ENCODE data around the gene COL18A1.

GRCh38 chr21:45403825-45404729 is 888 bp upstream of the COL18A1 start:
- TF ChIP-seq PPARA (CRISPR knock-in tag; IDR thresholded peaks at IDR 0.05; ENCODE audit: borderline replicate concordance) (no peak), ARNTL (CRISPR knock-in tag; IDR thresholded peaks at IDR 0.05; ENCODE audit: borderline replicate concordance, low read depth) (no peak)
